Activated T-cell treated with anti-CD3 and anti-CD28 coated beads for 48 hours (primary cell): ENCODE measurements around the gene HSD17B4.
"Not testable (repeated sequence)": the region's sequence is repeated elsewhere in the genome, so short reads cannot be mapped to it uniquely, and the experiment has no call there.

Experiments
- DNase-seq: peaks from one replicate; pipeline ENCODE4 v3.0.0-alpha.2; 2020; ENCODE audit warnings: low read depth

HSD17B4 gene

GRCh38 chr5:119480629-119481028 is 28.3 kb downstream of the HSD17B4 start:
- not testable (repeated sequence) for DNase-seq

- no peak for DNase-seq
Observed at GRCh38 chr5:119483155-119483554, 30.9 kb downstream of the HSD17B4 start.

- no peak for DNase-seq
Observed at GRCh38 chr5:119484884-119485283, 32.6 kb downstream of the HSD17B4 start.

- DNase-seq = no peak
Observed at GRCh38 chr5:119501671-119502179, 49.4 kb downstream of the HSD17B4 start.

GRCh38 chr5:119503939-119504338 is 51.6 kb downstream of the HSD17B4 start:
- not testable (repeated sequence) for DNase-seq

GRCh38 chr5:119512277-119512676 is 60.0 kb downstream of the HSD17B4 start:
- no peak for DNase-seq

- no peak for DNase-seq
Observed at GRCh38 chr5:119515192-119515591, 62.9 kb downstream of the HSD17B4 start.

GRCh38 chr5:119517115-119517514 is 64.8 kb downstream of the HSD17B4 start:
- not testable (repeated sequence) for DNase-seq

- no peak for DNase-seq
Observed at GRCh38 chr5:119521232-119521631, 68.9 kb downstream of the HSD17B4 start.

GRCh38 chr5:119522841-119523240 is 70.5 kb downstream of the HSD17B4 start:
- no peak for DNase-seq

- no peak for DNase-seq
Observed at GRCh38 chr5:119524485-119524884, 72.2 kb downstream of the HSD17B4 start.

- DNase-seq = no peak
Observed at GRCh38 chr5:119527351-119527750, 75.1 kb downstream of the HSD17B4 start.

GRCh38 chr5:119529811-119530210 is 77.5 kb downstream of the HSD17B4 start:
- DNase-seq = no peak

- no peak for DNase-seq
Observed at GRCh38 chr5:119532637-119533036, 80.3 kb downstream of the HSD17B4 start.

- no peak for DNase-seq
Observed at GRCh38 chr5:119537704-119538103, 85.4 kb downstream of the HSD17B4 start.

- DNase-seq = no peak
Observed at GRCh38 chr5:119541716-119542115, 89.4 kb downstream of the HSD17B4 start.

GRCh38 chr5:119551819-119552218 is 99.5 kb downstream of the HSD17B4 start:
- DNase-seq = no peak

- DNase-seq = no peak
Observed at GRCh38 chr5:119554597-119554996, 102.3 kb downstream of the HSD17B4 start.

- no peak for DNase-seq
Observed at GRCh38 chr5:119570910-119571309, 118.6 kb downstream of the HSD17B4 start.

GRCh38 chr5:119578937-119579336 is 126.6 kb downstream of the HSD17B4 start:
- no peak for DNase-seq

GRCh38 chr5:119582987-119583386 is 130.7 kb downstream of the HSD17B4 start:
- DNase-seq = no peak

GRCh38 chr5:119583684-119584083 is 131.4 kb downstream of the HSD17B4 start:
- DNase-seq = no peak
